Measurements from ENCODE around the gene PLXNB2. TPM values are rescaled to one million over a fixed set of nuclear protein-coding genes. Genes with fewer than 3 reads are reported as not detected.

The PLXNB2 gene
- total RNA-seq = 10 to 100 TPM; 48.4 to 49.9 TPM

GRCh38 chr22:50306753-50307749, at the start of gene PLXNB2:
PLXNB2 (minus strand) TSS chr22:50307646; CDS start chr22:50290584, 17,062 bp downstream.
- no peak within 1 kb of the TSS for H3K4me3 Mint-ChIP-seq
- ChIA-PET CTCF (interaction anchor here (0.8 to 2.0 kb wide), 2 partner anchors 17 to 35 kb away, joined by 5 to 8 read pairs; no protein-coding TSS in a partner anchor), POLR2A (interaction anchor here (1.0 to 1.7 kb wide), 6 partner anchors 8 to 137 kb away, joined by 3 to 9 read pairs (median 4); no protein-coding TSS in a partner anchor)
- H3K27ac Mint-ChIP-seq = no peak within 1 kb of the TSS
- H3K36me3 Mint-ChIP-seq (ENCODE audit: low read depth) = no peaks in the 10 kb centered on the region
- H3K27me3 Mint-ChIP-seq (ENCODE audit: low read depth) = peaks cover 2% of the 10 kb centered on the region
- peak; percentile 52 for DNase-seq
- peaks cover 40% of the 10 kb centered on the region for H3K4me1 Mint-ChIP-seq (ENCODE audit: low read depth)
- ATAC-seq = peak; percentile 53
- no peaks in the 10 kb centered on the region for H3K9me3 Mint-ChIP-seq (ENCODE audit: insufficient read depth)

GRCh38 chr22:50357222-50357621, 49.8 kb upstream of the PLXNB2 start:
- Mint-ChIP-seq H3K9me3 (ENCODE audit: insufficient read depth) (no peaks in the 10 kb centered on the region), H3K27me3 (ENCODE audit: low read depth) (no peaks in the 10 kb centered on the region), H3K4me3 (no peak overlapping the region), H3K4me1 (ENCODE audit: low read depth) (peaks cover 38% of the 10 kb centered on the region), H3K27ac (peak overlapping the region; percentile 58), H3K36me3 (ENCODE audit: low read depth) (peaks cover 48% of the 10 kb centered on the region)
- ATAC-seq (no peak), DNase-seq (no peak)
- CTCF ChIA-PET = interaction anchor here (1.0 to 2.1 kb wide), 4 partner anchors 12 to 81 kb away, joined by 4 to 10 read pairs (median 4); no protein-coding TSS in a partner anchor
- POLR2A ChIA-PET = no interaction called here

GRCh38 chr22:50356186-50356585, 48.7 kb upstream of the PLXNB2 start:
- Mint-ChIP-seq H3K27me3 (ENCODE audit: low read depth) (no peaks in the 10 kb centered on the region), H3K9me3 (ENCODE audit: insufficient read depth) (no peaks in the 10 kb centered on the region), H3K4me1 (ENCODE audit: low read depth) (peaks cover 28% of the 10 kb centered on the region), H3K36me3 (ENCODE audit: low read depth) (peaks cover 38% of the 10 kb centered on the region), H3K4me3 (no peak overlapping the region), H3K27ac (no peak overlapping the region)
- CTCF ChIA-PET = no interaction called here
- ATAC-seq = no peak
- POLR2A ChIA-PET = no interaction called here
- DNase-seq = no peak

- ChIA-PET CTCF (no interaction called here), POLR2A (no interaction called here)
- Mint-ChIP-seq H3K27ac (no peak overlapping the region), H3K27me3 (ENCODE audit: low read depth) (no peaks in the 10 kb centered on the region), H3K9me3 (ENCODE audit: insufficient read depth) (no peaks in the 10 kb centered on the region), H3K4me1 (ENCODE audit: low read depth) (peaks cover under 1% of the 10 kb centered on the region), H3K4me3 (no peak overlapping the region), H3K36me3 (ENCODE audit: low read depth) (peaks cover 6% of the 10 kb centered on the region)
- ATAC-seq (no peak), DNase-seq (no peak)
Measured at GRCh38 chr22:50348058-50348457, 40.6 kb upstream of the PLXNB2 start.

- Mint-ChIP-seq H3K9me3 (ENCODE audit: insufficient read depth) (no peaks in the 10 kb centered on the region), H3K4me3 (no peak overlapping the region), H3K4me1 (ENCODE audit: low read depth) (peaks cover 4% of the 10 kb centered on the region), H3K27ac (no peak overlapping the region), H3K36me3 (ENCODE audit: low read depth) (peaks cover 2% of the 10 kb centered on the region), H3K27me3 (ENCODE audit: low read depth) (no peaks in the 10 kb centered on the region)
- no peak for ATAC-seq
- POLR2A ChIA-PET = interaction anchor here (0.5 kb wide), 1 partner anchor 292 kb away, joined by 3 read pairs; no protein-coding TSS in a partner anchor
- CTCF ChIA-PET = no interaction called here
- DNase-seq = no peak
Measured at GRCh38 chr22:50347157-50347556, 39.7 kb upstream of the PLXNB2 start.

- Mint-ChIP-seq H3K27ac (no peak overlapping the region), H3K27me3 (ENCODE audit: low read depth) (no peaks in the 10 kb centered on the region), H3K9me3 (ENCODE audit: insufficient read depth) (no peaks in the 10 kb centered on the region), H3K4me1 (ENCODE audit: low read depth) (peaks cover 11% of the 10 kb centered on the region), H3K4me3 (no peak overlapping the region), H3K36me3 (ENCODE audit: low read depth) (peaks cover 2% of the 10 kb centered on the region)
- ATAC-seq (no peak), DNase-seq (no peak)
- CTCF ChIA-PET = no interaction called here
- POLR2A ChIA-PET = no interaction called here
Measured at GRCh38 chr22:50346470-50346869, 39.0 kb upstream of the PLXNB2 start.

GRCh38 chr22:50343541-50343935, 36.1 kb upstream of the PLXNB2 start:
- ChIA-PET CTCF (no interaction called here), POLR2A (interaction anchor here (0.6 to 0.7 kb wide), 3 partner anchors 18 to 234 kb away, joined by 3 to 6 read pairs (median 3); no protein-coding TSS in a partner anchor)
- ATAC-seq = no peak
- H3K27me3 Mint-ChIP-seq (ENCODE audit: low read depth) = no peaks in the 10 kb centered on the region
- H3K9me3 Mint-ChIP-seq (ENCODE audit: insufficient read depth) = no peaks in the 10 kb centered on the region
- H3K27ac Mint-ChIP-seq = peak overlapping the region; percentile 69
- H3K4me1 Mint-ChIP-seq (ENCODE audit: low read depth) = peaks cover 16% of the 10 kb centered on the region
- peak overlapping the region; percentile 64 for H3K4me3 Mint-ChIP-seq
- H3K36me3 Mint-ChIP-seq (ENCODE audit: low read depth) = no peaks in the 10 kb centered on the region
- peak; percentile 34 for DNase-seq

- ChIA-PET POLR2A (interaction anchor here (0.6 to 1.5 kb wide), 8 partner anchors 18 to 235 kb away, joined by 3 to 6 read pairs (median 5); partner anchors contain the start of gene TUBGCP6), CTCF (interaction anchor here (1.0 to 2.7 kb wide), 21 partner anchors 9 to 278 kb away, joined by 3 to 35 read pairs (median 8); partner anchors contain the start of genes DENND6B, HDAC10 and SCO2)
- ATAC-seq (peak; percentile 79), DNase-seq (peak; percentile 86)
- peak within 1 kb of the TSS; percentile 89 for H3K27ac Mint-ChIP-seq
- H3K27me3 Mint-ChIP-seq (ENCODE audit: low read depth) = no peaks in the 10 kb centered on the region
- peaks cover 16% of the 10 kb centered on the region for H3K4me1 Mint-ChIP-seq (ENCODE audit: low read depth)
- H3K4me3 Mint-ChIP-seq = peak within 1 kb of the TSS; percentile 80
- H3K9me3 Mint-ChIP-seq (ENCODE audit: insufficient read depth) = no peaks in the 10 kb centered on the region
- no peaks in the 10 kb centered on the region for H3K36me3 Mint-ChIP-seq (ENCODE audit: low read depth)
Measured at GRCh38 chr22:50342651-50343540, 35.5 kb upstream of the PLXNB2 start, which contains the start of gene PPP6R2. PPP6R2 (plus strand) TSS chr22:50343327; CDS start chr22:50393909, 50,582 bp downstream.

GRCh38 chr22:50341977-50342650, 34.7 kb upstream of the PLXNB2 start:
- CTCF ChIA-PET = interaction anchor here (0.6 to 2.7 kb wide), 26 partner anchors 9 to 513 kb away, joined by 3 to 35 read pairs (median 6); partner anchors contain the start of genes DENND6B, HDAC10 and SCO2
- Mint-ChIP-seq H3K27ac (peak overlapping the region; percentile 89), H3K4me1 (ENCODE audit: low read depth) (peaks cover 16% of the 10 kb centered on the region), H3K9me3 (ENCODE audit: insufficient read depth) (no peaks in the 10 kb centered on the region), H3K36me3 (ENCODE audit: low read depth) (no peaks in the 10 kb centered on the region), H3K4me3 (peak overlapping the region; percentile 80), H3K27me3 (ENCODE audit: low read depth) (no peaks in the 10 kb centered on the region)
- ATAC-seq (peak; percentile 59), DNase-seq (peak; percentile 93)
- POLR2A ChIA-PET = interaction anchor here (1.0 to 1.5 kb wide), 8 partner anchors 14 to 150 kb away, joined by 3 to 6 read pairs (median 4); partner anchors contain the start of gene TUBGCP6

- Mint-ChIP-seq H3K27ac (no peak overlapping the region), H3K9me3 (ENCODE audit: insufficient read depth) (no peaks in the 10 kb centered on the region), H3K36me3 (ENCODE audit: low read depth) (no peaks in the 10 kb centered on the region), H3K4me3 (no peak overlapping the region), H3K4me1 (ENCODE audit: low read depth) (peaks cover 16% of the 10 kb centered on the region), H3K27me3 (ENCODE audit: low read depth) (no peaks in the 10 kb centered on the region)
- ATAC-seq (peak; percentile 5), DNase-seq (peak; percentile 35)
- CTCF ChIA-PET = interaction anchor here (0.9 to 2.7 kb wide), 11 partner anchors 12 to 281 kb away, joined by 3 to 35 read pairs (median 13); partner anchors contain the start of genes DENND6B, HDAC10 and TUBGCP6
- POLR2A ChIA-PET = interaction anchor here (0.7 to 1.4 kb wide), 5 partner anchors 12 to 81 kb away, joined by 3 to 5 read pairs (median 4); no protein-coding TSS in a partner anchor
Measured at GRCh38 chr22:50339945-50340879, 32.8 kb upstream of the PLXNB2 start.

All from activated CD8-positive, alpha-beta T cell treated with anti-CD3 and anti-CD28 coated beads, Interleukin-2, amount 10 ng/mL, durations not matched to agents 7 days and 5 days (primary cell).